Tibial nerve (tissue), 4 donors: ENCODE measurements around the gene MAD2L2. TPM values are rescaled to one million over a fixed set of nuclear protein-coding genes. Genes with fewer than 3 reads are reported as not detected.

Source experiments
- DNase-seq, 2 donors: peaks; one replicate each; pipeline ENCODE4 v3.0.0-alpha.2; 2019; ENCODE audit warnings: low spot score in 2 of 2
- H3K27ac ChIP-seq, 4 donors: fragments of 200-600 bp; sonication (generic) in 3 of 4; one replicate each; pipeline ENCODE4 v1.5.1; 2017 to 2019; ENCODE audit warnings: mild to moderate bottlenecking in 1 of 4
- H3K27me3 ChIP-seq, 2 donors: fragments of 200-600 bp; sonication (generic) in 1 of 2; one replicate each; pipeline versions ENCODE4 v1.5.1 to v1.6.0; 2017 to 2019
- H3K36me3 ChIP-seq, 3 donors: fragments of 200-600 bp; sonication (generic); one replicate each; pipeline ENCODE4 v1.5.1; 2018 to 2019
- H3K4me1 ChIP-seq, 4 donors: fragments of 200-600 bp; sonication (generic) in 3 of 4; one replicate each; pipeline ENCODE4 v1.5.1; 2017 to 2019
- H3K4me3 ChIP-seq, 4 donors: fragments of 200-600 bp; sonication (generic) in 3 of 4; one replicate each; pipeline ENCODE4 v1.5.1; 2017 to 2019; ENCODE audit warnings: mild to moderate bottlenecking in 1 of 4, moderate library complexity in 1 of 4
- H3K9me3 ChIP-seq, 4 donors: fragments of 200-600 bp; sonication (generic) in 3 of 4; one replicate each; pipeline ENCODE4 v1.5.1; 2017 to 2019
- EP300 ChIP-seq, 2 donors: sonication (generic); formaldehyde crosslinking; IDR thresholded peaks; one replicate each; pipeline ENCODE4 v1.6.1; 2017; ENCODE audit warnings: antibody characterized with exemption in 2 of 2, mild to moderate bottlenecking in 1 of 2
- POLR2A ChIP-seq, 2 donors: fragments of 450-650 bp; IDR thresholded peaks; one replicate each; pipeline ENCODE4 v1.6.1; 2017; ENCODE audit warnings: antibody characterized with exemption in 2 of 2, mild to moderate bottlenecking in 2 of 2, moderate library complexity in 2 of 2
- WGBS, 2 donors: methylation state at CpG; one replicate each; pipeline ENCODE4 v1.1.5; 2018; 5-methylcytosine and 5-hydroxymethylcytosine counted together
- total RNA-seq, 4 donors: library from RNA; depleted of rRNA; stranded (reverse); fragments of >200 nt; gene quantifications; one replicate each; pipeline ENCODE4 v1.1.0, GENCODE V29; 2016
- TF ChIP-seq, protein P1 (sequence below), 5 experiments: fragments of 200-600 bp in 3 of 5; fragments of 450-650 bp in 2 of 5; sonication (generic) in 3 of 5; IDR thresholded peaks; one replicate each; pipeline ENCODE4 v1.5.1; 2016 to 2019; ENCODE audit warnings: antibody characterized with exemption in 5 of 5, mild to moderate bottlenecking in 3 of 5, moderate library complexity in 2 of 5

The MAD2L2 gene
- total RNA-seq, 4 donors from 2014 or later, result 28.2 to 56.1 (median 32.3) TPM

DNA sequence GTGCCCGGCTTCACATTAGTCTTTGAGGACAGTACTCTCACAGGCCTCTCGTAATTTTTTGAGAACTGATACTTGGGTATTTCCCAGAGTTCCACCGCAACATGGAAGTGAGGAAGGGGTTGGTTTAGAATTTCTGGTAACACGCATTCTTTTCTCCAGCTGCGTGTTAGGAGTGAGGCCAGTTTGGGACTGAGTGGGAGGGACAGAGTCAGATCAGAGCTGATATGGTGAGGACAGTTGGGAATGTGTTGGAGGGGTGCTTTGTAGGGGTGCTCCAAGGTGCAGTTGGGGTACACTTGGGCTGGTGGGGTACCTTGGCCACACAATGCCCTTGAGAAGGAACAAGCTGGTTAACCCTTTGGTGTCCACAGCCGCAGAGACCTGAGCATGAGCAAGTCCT is 10.2 kb downstream of the MAD2L2 start:
- no peak for DNase-seq
- no peak overlapping the region for H3K27ac ChIP-seq
- H3K9me3 ChIP-seq, result no peaks in the 10 kb centered on the region
- H3K4me3 ChIP-seq, result no peak overlapping the region
- WGBS, 2 donors, result 62 to 65% methylated on average over 6 of the region's 6 CpGs
- H3K4me1 ChIP-seq, result peaks cover 0 to 4% (median 0%) of the 10 kb centered on the region in 4 donors
- no peaks in the 10 kb centered on the region for H3K27me3 ChIP-seq
- TF ChIP-seq POLR2A (IDR thresholded peaks at IDR 0.05) (no peak), EP300 (IDR thresholded peaks at IDR 0.05) (no peak)
- TF ChIP-seq, protein P1, sequence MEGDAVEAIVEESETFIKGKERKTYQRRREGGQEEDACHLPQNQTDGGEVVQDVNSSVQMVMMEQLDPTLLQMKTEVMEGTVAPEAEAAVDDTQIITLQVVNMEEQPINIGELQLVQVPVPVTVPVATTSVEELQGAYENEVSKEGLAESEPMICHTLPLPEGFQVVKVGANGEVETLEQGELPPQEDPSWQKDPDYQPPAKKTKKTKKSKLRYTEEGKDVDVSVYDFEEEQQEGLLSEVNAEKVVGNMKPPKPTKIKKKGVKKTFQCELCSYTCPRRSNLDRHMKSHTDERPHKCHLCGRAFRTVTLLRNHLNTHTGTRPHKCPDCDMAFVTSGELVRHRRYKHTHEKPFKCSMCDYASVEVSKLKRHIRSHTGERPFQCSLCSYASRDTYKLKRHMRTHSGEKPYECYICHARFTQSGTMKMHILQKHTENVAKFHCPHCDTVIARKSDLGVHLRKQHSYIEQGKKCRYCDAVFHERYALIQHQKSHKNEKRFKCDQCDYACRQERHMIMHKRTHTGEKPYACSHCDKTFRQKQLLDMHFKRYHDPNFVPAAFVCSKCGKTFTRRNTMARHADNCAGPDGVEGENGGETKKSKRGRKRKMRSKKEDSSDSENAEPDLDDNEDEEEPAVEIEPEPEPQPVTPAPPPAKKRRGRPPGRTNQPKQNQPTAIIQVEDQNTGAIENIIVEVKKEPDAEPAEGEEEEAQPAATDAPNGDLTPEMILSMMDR (IDR thresholded peaks at IDR 0.05), result no peak
- H3K36me3 ChIP-seq, result peaks cover 2 to 74% (median 11%) of the 10 kb centered on the region in 3 donors

DNA sequence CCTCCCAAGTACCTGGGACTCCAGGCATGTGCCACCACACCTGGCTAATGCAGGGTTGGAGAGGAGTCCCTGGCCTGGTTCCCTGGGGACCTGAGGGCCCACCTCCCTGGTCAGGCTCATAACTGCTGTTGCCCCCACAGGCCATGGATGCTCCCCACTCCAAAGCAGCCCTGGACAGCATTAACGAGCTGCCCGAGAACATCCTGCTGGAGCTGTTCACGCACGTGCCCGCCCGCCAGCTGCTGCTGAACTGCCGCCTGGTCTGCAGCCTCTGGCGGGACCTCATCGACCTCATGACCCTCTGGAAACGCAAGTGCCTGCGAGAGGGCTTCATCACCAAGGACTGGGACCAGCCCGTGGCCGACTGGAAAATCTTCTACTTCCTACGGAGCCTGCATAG is 12.4 kb downstream of the MAD2L2 start:
- 74 to 83% methylated on average over 11 to 12 of the region's 14 CpGs for WGBS, 2 donors
- peaks cover 0 to 52% (median 4%) of the 10 kb centered on the region in 3 donors for H3K36me3 ChIP-seq
- H3K4me1 ChIP-seq, result peaks cover 0 to 13% (median 0%) of the 10 kb centered on the region in 4 donors
- TF ChIP-seq, protein P1 (IDR thresholded peaks at IDR 0.05), result no peak
- H3K27me3 ChIP-seq, result no peaks in the 10 kb centered on the region
- no peak for DNase-seq
- no peak overlapping the region for H3K4me3 ChIP-seq
- no peak overlapping the region for H3K27ac ChIP-seq
- no peaks in the 10 kb centered on the region for H3K9me3 ChIP-seq

DNA sequence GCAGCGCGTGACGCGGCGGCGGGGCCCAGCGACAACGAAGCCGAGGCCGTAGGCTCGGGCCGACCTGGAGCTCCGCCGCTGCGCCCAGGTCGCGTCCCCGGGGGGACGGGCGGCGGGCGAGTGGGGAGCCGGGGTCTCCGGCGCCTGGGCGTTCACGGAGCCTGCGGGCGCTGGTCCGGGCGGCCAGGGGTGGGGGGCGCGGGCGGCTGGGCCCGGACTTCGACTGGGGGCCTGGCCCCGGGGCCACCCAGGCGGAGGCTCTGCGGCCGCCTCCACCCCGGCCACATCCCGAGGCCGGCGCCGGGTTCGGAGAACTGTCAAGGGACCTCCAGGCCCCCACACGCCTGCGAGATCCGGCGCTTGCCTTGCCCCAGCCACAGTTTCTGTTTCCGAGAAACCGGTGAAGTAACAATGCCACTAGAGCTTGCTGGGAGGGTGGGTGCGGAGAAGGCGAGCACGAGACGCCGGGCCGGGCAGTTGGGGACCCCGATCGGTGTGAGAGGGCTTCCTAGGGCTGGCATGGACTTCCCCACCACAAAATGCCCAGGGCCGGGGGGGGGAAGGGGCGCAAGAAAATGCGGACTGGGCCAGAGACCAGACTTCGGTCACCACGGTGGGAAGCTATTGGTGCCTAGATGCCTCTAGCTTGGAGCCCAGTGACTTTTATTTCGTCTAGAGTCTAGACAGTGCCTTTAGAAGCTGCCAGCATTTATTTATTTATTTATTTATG is 16.4 kb downstream of the MAD2L2 start:
- Histone ChIP-seq H3K27me3 (no peaks in the 10 kb centered on the region), H3K9me3 (no peaks in the 10 kb centered on the region), H3K4me3 (peak overlapping the region; percentile 44 to 85 (median 54)), H3K36me3 (peaks cover 0 to 43% (median 0%) of the 10 kb centered on the region in 3 donors), H3K27ac (peak overlapping the region; percentile 63 to 92 (median 80)), H3K4me1 (peaks cover 0 to 13% (median 0%) of the 10 kb centered on the region in 4 donors)
- WGBS, 2 donors, result 1% methylated on average over 43 to 48 of the region's 66 CpGs
- DNase-seq, result peak in 1 of 2 donors; percentile 30
- TF ChIP-seq, protein P1 (IDR thresholded peaks at IDR 0.05), result peak in 1 of 5 experiments; percentile 4
- no peak for TF ChIP-seq POLR2A (IDR thresholded peaks at IDR 0.05)

DNA sequence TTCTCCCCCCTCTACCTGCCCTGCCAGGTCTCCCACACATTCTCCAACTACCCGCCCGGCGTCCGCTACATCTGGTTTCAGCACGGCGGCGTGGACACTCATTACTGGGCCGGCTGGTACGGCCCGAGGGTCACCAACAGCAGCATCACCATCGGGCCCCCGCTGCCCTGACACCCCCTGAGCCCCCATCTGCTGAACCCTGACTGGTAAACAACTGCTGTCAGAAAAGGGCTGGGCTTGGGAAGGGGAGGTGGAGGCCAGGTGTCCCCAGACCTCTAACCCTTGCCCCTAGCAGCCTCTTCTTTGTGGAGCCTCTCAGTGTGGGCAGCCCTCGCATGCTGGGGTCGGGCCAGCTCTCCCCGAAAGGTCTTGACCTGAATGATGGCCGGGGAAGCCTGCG is 19.8 kb downstream of the MAD2L2 start:
- TF ChIP-seq POLR2A (IDR thresholded peaks at IDR 0.05) (no peak), EP300 (IDR thresholded peaks at IDR 0.05) (no peak)
- TF ChIP-seq, protein P1 (IDR thresholded peaks at IDR 0.05), result no peak
- no peak overlapping the region for H3K27ac ChIP-seq
- peaks cover 0 to 11% (median 0%) of the 10 kb centered on the region in 4 donors for H3K4me1 ChIP-seq
- peaks cover 0 to 62% (median 0%) of the 10 kb centered on the region in 3 donors for H3K36me3 ChIP-seq
- 87 to 92% methylated on average over 16 to 17 of the region's 17 CpGs for whole genome bisulfite sequencing, 2 donors
- no peaks in the 10 kb centered on the region for H3K27me3 ChIP-seq
- H3K4me3 ChIP-seq, result no peak overlapping the region
- no peaks in the 10 kb centered on the region for H3K9me3 ChIP-seq
- no peak for DNase-seq

DNA sequence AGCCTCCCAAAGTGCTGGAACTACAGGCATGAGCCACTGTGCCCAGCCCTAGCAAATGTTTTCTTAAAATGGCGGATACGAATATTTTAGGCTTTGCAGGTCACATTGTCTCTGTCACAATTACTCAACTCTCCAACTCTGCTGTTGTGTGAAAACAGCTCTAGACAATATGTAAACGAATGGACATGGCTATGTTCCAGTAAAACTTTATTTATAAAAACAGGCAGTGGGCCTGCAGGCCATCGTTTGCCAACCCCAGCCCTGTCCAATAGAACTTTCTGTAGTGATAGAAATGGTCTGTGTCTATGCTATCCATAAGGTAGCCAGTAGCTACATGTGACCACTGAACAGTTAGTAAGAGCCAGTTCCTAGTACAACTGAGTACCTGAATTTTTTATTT is 21.2 kb downstream of the MAD2L2 start:
- 82 to 84% methylated on average over 4 of the region's 4 CpGs for WGBS, 2 donors
- Histone ChIP-seq H3K4me1 (peaks cover 0 to 20% (median 9%) of the 10 kb centered on the region in 4 donors), H3K4me3 (no peak overlapping the region), H3K27me3 (no peaks in the 10 kb centered on the region), H3K9me3 (no peaks in the 10 kb centered on the region), H3K27ac (no peak overlapping the region), H3K36me3 (peaks cover 0 to 62% (median 0%) of the 10 kb centered on the region in 3 donors)
- TF ChIP-seq, protein P1 (IDR thresholded peaks at IDR 0.05), result no peak
- no peak for DNase-seq
